Measurements from ENCODE around the gene MRPL49.
A peak's percentile ranks its signal among the peaks of the same experiment; 100 is the strongest.
"Not testable (repeated sequence)": the region's sequence is repeated elsewhere in the genome, so short reads cannot be mapped to it uniquely, and the experiment has no call there.

MRPL49 gene

GRCh38 chr11:65118891-65119669 lies 3.0 kb upstream of the MRPL49 start:
- not testable (repeated sequence) for DNase-seq

- no peak for DNase-seq
Measured at GRCh38 chr11:65119670-65119995, 2.5 kb upstream of the MRPL49 start.

GRCh38 chr11:65120831-65121230 lies 1.3 kb upstream of the MRPL49 start:
- DNase-seq, result no peak

GRCh38 chr11:65121447-65121864 lies 665 bp upstream of the MRPL49 start:
- DNase-seq, result peak; percentile 35

- DNase-seq, result no peak
Measured at GRCh38 chr11:65124480-65125196, 2.5 kb downstream of the MRPL49 start.

GRCh38 chr11:65125197-65126056 lies 3.3 kb downstream of the MRPL49 start:
- DNase-seq, result no peak

- DNase-seq, result no peak
Measured at GRCh38 chr11:65126624-65127274, 4.6 kb downstream of the MRPL49 start.

GRCh38 chr11:65127473-65128181 lies 5.5 kb downstream of the MRPL49 start:
- no peak for DNase-seq

GRCh38 chr11:65128182-65129145 lies 6.3 kb downstream of the MRPL49 start:
- no peak for DNase-seq

GRCh38 chr11:65129649-65130441 lies 7.7 kb downstream of the MRPL49 start:
- DNase-seq, result no peak

- DNase-seq, result no peak
Measured at GRCh38 chr11:65130631-65131416, 8.7 kb downstream of the MRPL49 start.

- DNase-seq, result no peak
Measured at GRCh38 chr11:65131417-65131776, 9.3 kb downstream of the MRPL49 start.

GRCh38 chr11:65131895-65132237 lies 9.7 kb downstream of the MRPL49 start:
- DNase-seq, result no peak

GRCh38 chr11:65132238-65132987 lies 10.3 kb downstream of the MRPL49 start:
- no peak for DNase-seq

- DNase-seq, result peak; percentile 69
Measured at GRCh38 chr11:65132988-65133700, 11.0 kb downstream of the MRPL49 start.

GRCh38 chr11:65133724-65134123 lies 11.6 kb downstream of the MRPL49 start:
- no peak for DNase-seq

- DNase-seq, result peak; percentile 92
Measured at GRCh38 chr11:65134240-65134951, 12.3 kb downstream of the MRPL49 start, which contains the start of gene SYVN1. TSS of gene SYVN1 (minus strand) at chr11:65134519. CDS start at chr11:65133601, 918 bp downstream.

Data from activated CD4-positive, alpha-beta T cell treated with anti-CD3 and anti-CD28 coated beads, Interleukin-10, Interleukin-2, amounts not matched to agents 100 ng/mL and 50 ng/mL, durations not matched to agents 16 hours and 8 hours (primary cell).